ENCODE data around the gene USP47. TPM values are rescaled to one million over a fixed set of nuclear protein-coding genes. Genes with fewer than 3 reads are reported as not detected.

USP47 gene
- total RNA-seq, 1 experiment from 2014 or later: 39.2 TPM

GRCh38 chr11:11884774-11885481 lies 43.2 kb downstream of the USP47 start:
- Histone ChIP-seq H3K36me3 (ENCODE audit: control insufficient read depth, insufficient read depth, low read length) (0 out of 2 replicates have a peak, but pooled peaks cover 6% of the 10 kb centered on the region), H3K9me3 (ENCODE audit: control insufficient read depth, insufficient read depth, low read depth, low read length) (no peaks in the 10 kb centered on the region), H3K27ac (ENCODE audit: low read length) (no peak overlapping the region), H3K4me3 (ENCODE audit: low read depth in 2 of 2, low read length in 2 of 2) (no peak overlapping the region), H3K27me3 (ENCODE audit: control insufficient read depth, insufficient read depth, low read length) (no peaks in the 10 kb centered on the region), H3K4me1 (ENCODE audit: control insufficient read depth, insufficient read depth, low read length) (peaks cover 4% of the 10 kb centered on the region; the same call in 1 of the 2 replicates)
- TF ChIP-seq TCF7L2 (IDR thresholded peaks at IDR 0.05; ENCODE audit: low read depth, low read length) (no peak), POLR2AphosphoS5 (IDR thresholded peaks at IDR 0.05; ENCODE audit: low read depth, low read length) (no peak), SIN3A (IDR thresholded peaks at IDR 0.05; ENCODE audit: borderline replicate concordance, insufficient read depth, low read depth, low read length) (no peak), CTCF (IDR thresholded peaks at IDR 0.05) (no peak), REST (IDR thresholded peaks at IDR 0.05; ENCODE audit: insufficient read depth in 1 of 2, low read depth in 2 of 2, low read length in 1 of 2) (no peak)
- ATAC-seq: no peak
- ChIA-PET POLR2A (no interaction called here), CTCF (no interaction called here)
- no peak for DNase-seq (ENCODE audit: low read depth, low spot score)
- intact Hi-C loops (cut with micrococcal nuclease; ENCODE audit: unreplicated experiment) (no loop called here), in situ Hi-C loops (cut with HindIII; ENCODE audit: low pct_unique_long_range_greater_than_20kb, low sequenced_read_pairs) (no loop called here)
- no TSS peak for BruUV-seq (replicated peaks)

GRCh38 chr11:11894486-11894885 lies 52.7 kb downstream of the USP47 start:
- ChIA-PET POLR2A (no interaction called here), CTCF (no interaction called here)
- TF ChIP-seq POLR2AphosphoS5 (IDR thresholded peaks at IDR 0.05; ENCODE audit: low read depth, low read length) (no peak), TCF7L2 (IDR thresholded peaks at IDR 0.05; ENCODE audit: low read depth, low read length) (no peak), CTCF (IDR thresholded peaks at IDR 0.05) (no peak), REST (IDR thresholded peaks at IDR 0.05; ENCODE audit: insufficient read depth in 1 of 2, low read depth in 2 of 2, low read length in 1 of 2) (no peak), SIN3A (IDR thresholded peaks at IDR 0.05; ENCODE audit: borderline replicate concordance, insufficient read depth, low read depth, low read length) (no peak)
- Histone ChIP-seq H3K27ac (ENCODE audit: low read length) (no peak overlapping the region), H3K4me3 (ENCODE audit: low read depth in 2 of 2, low read length in 2 of 2) (no peak overlapping the region), H3K9me3 (ENCODE audit: control insufficient read depth, insufficient read depth, low read depth, low read length) (no peaks in the 10 kb centered on the region), H3K4me1 (ENCODE audit: control insufficient read depth, insufficient read depth, low read length) (no peaks in the 10 kb centered on the region; the same call in 1 of the 2 replicates), H3K36me3 (ENCODE audit: control insufficient read depth, insufficient read depth, low read length) (peaks cover 6% of the 10 kb centered on the region; the same call in 1 of the 2 replicates), H3K27me3 (ENCODE audit: control insufficient read depth, insufficient read depth, low read length) (no peaks in the 10 kb centered on the region)
- no peak for ATAC-seq
- no TSS peak for BruUV-seq (replicated peaks)
- intact Hi-C loops (cut with micrococcal nuclease; ENCODE audit: unreplicated experiment) (loop anchor here (10.0 kb wide), 1 partner anchor 100 kb away; no protein-coding TSS in a partner anchor), in situ Hi-C loops (cut with HindIII; ENCODE audit: low pct_unique_long_range_greater_than_20kb, low sequenced_read_pairs) (no loop called here)
- DNase-seq (ENCODE audit: low read depth, low spot score): no peak

Data from Panc1 (cell line).